Endothelial cell of umbilical vein (primary cell): ENCODE data around the gene CNTD1. TPM values are rescaled to one million over a fixed set of nuclear protein-coding genes. Genes with fewer than 3 reads are reported as not detected.

Experiments
- BruUV-seq: library from RNA; stranded (reverse); fragments of 400-500 nt; replicated peaks from 2 replicates; lab custom pipeline; 2021; lab: Mats Ljungman, UMichigan
- CTCF ChIA-PET: fragments of 300-600, 350-600 bp; sonication (Branson Sonifier 250); formaldehyde crosslinking; loops from one replicate; lab custom pipeline; 2021; ENCODE audit warnings: antibody characterized with exemption, inconsistent platforms; lab: Charles Lee
- POLR2A ChIA-PET: fragments of 300-600, 350-600 bp; sonication (Branson Sonifier 250); formaldehyde crosslinking; loops from one replicate; lab custom pipeline; 2021; ENCODE audit warnings: antibody characterized with exemption, inconsistent platforms; lab: Charles Lee
- DNase-seq: peaks from one replicate; pipeline ENCODE4 v3.0.0-alpha.2; 2011; ENCODE audit warnings: low read depth, low spot score
- FAIRE-seq: peaks from 2 replicates; lab custom pipeline; 2011; peaks lifted over from hg19 to GRCh38; lab: Jason Lieb, UNC
- H2AFZ ChIP-seq: 2 replicates; pipeline ENCODE4 v1.6.0; 2012; ENCODE audit warnings: low read depth, low read length, control low read depth, inconsistent platforms
- H3K27ac ChIP-seq: 2 replicates; pipeline ENCODE4 v1.5.1; 2011; ENCODE audit warnings: low read depth, mild to moderate bottlenecking, control low read depth, low read length, moderate library complexity; ENCODE audit not compliant: insufficient read depth
- H3K27me3 ChIP-seq, 2 experiments: 2 replicates each; pipeline versions ENCODE4 v1.6.0 to v1.6.1; 2011; ENCODE audit warnings: low read length in 2 of 2, mixed read lengths in 1 of 2; ENCODE audit not compliant: control insufficient read depth in 2 of 2, insufficient read depth in 2 of 2
- H3K36me3 ChIP-seq, 2 experiments: 2 replicates in 1 of 2; 3 replicates in 1 of 2; pipeline ENCODE4 v1.5.1; 2011; ENCODE audit warnings: low read length in 2 of 2, mild to moderate bottlenecking in 1 of 2, moderate library complexity in 1 of 2; ENCODE audit not compliant: control insufficient read depth in 2 of 2, insufficient read depth in 2 of 2; ENCODE audit errors: extremely low read depth in 1 of 2
- H3K4me1 ChIP-seq: 3 replicates; pipeline ENCODE4 v1.5.1; 2011; ENCODE audit warnings: mild to moderate bottlenecking, low read length; ENCODE audit not compliant: control insufficient read depth, insufficient read depth; ENCODE audit errors: extremely low read depth
- H3K4me2 ChIP-seq: 2 replicates; pipeline ENCODE4 v1.6.1; 2011; ENCODE audit warnings: low read length, control low read depth, mixed read lengths; ENCODE audit not compliant: insufficient read depth
- H3K4me3 ChIP-seq, 3 experiments: fragments of 200-600 bp in 1 of 3; sonication (generic), shearing (Covaris generic) in 1 of 3; replicated peaks in 1 of 3; 2 replicates each; pipeline ENCODE4 v1.5.1; 2011 to 2016; ENCODE audit warnings: control low read depth in 3 of 3, low read length in 3 of 3, mild to moderate bottlenecking in 2 of 3, inconsistent platforms in 1 of 3, low read depth in 1 of 3, moderate library complexity in 1 of 3; ENCODE audit not compliant: insufficient read depth in 1 of 3
- H3K79me2 ChIP-seq: 2 replicates; pipeline ENCODE4 v1.6.0; 2012; ENCODE audit warnings: low read length, inconsistent platforms; ENCODE audit not compliant: control insufficient read depth, insufficient read depth
- H3K9ac ChIP-seq: replicated peaks from 2 replicates; pipeline ENCODE3; 2011; ENCODE audit warnings: low read length, control low read depth; ENCODE audit not compliant: insufficient read depth; ENCODE audit errors: extremely low read depth
- H3K9me1 ChIP-seq: replicated peaks from 3 replicates; pipeline ENCODE4 v1.6.0; 2011; ENCODE audit warnings: mild to moderate bottlenecking, low read length; ENCODE audit not compliant: control insufficient read depth, insufficient read depth; ENCODE audit errors: extremely low read depth
- H3K9me3 ChIP-seq: replicated peaks from 2 replicates; pipeline ENCODE4 v1.5.1; 2012; ENCODE audit warnings: low read length, inconsistent platforms; ENCODE audit not compliant: control insufficient read depth, insufficient read depth
- H4K20me1 ChIP-seq: replicated peaks from 2 replicates; pipeline ENCODE3; 2011; ENCODE audit warnings: mild to moderate bottlenecking, low read length; ENCODE audit not compliant: control insufficient read depth, insufficient read depth; ENCODE audit errors: extremely low read depth
- EZH2 ChIP-seq: IDR thresholded peaks from 2 replicates; pipeline ENCODE4 v1.6.1; 2012; ENCODE audit warnings: borderline replicate concordance, low read depth, mild to moderate bottlenecking, moderate library complexity, low read length, inconsistent platforms; ENCODE audit not compliant: severe bottlenecking
- FOS ChIP-seq: IDR thresholded peaks from 2 replicates; pipeline ENCODE4 v1.6.1; 2011; ENCODE audit warnings: mild to moderate bottlenecking, low read length, moderate library complexity, borderline replicate concordance; ENCODE audit not compliant: insufficient read depth
- GATA2 ChIP-seq: IDR thresholded peaks from 2 replicates; pipeline ENCODE4 v1.7.0; 2011; ENCODE audit warnings: low read depth, mild to moderate bottlenecking, moderate library complexity, mixed read lengths, low read length; ENCODE audit not compliant: insufficient read length, insufficient read depth
- JUN ChIP-seq: IDR thresholded peaks from 2 replicates; pipeline ENCODE4 v1.6.1; 2011; ENCODE audit warnings: borderline replicate concordance, low read depth; ENCODE audit not compliant: insufficient read length, insufficient read depth
- MYC ChIP-seq: IDR thresholded peaks from one replicate; pipeline ENCODE4 v1.6.1; 2011; ENCODE audit warnings: mild to moderate bottlenecking, low read depth, low read length
- POLR2A ChIP-seq: IDR thresholded peaks from 2 replicates; pipeline ENCODE4 v1.6.1; 2012; ENCODE audit warnings: low read depth, mild to moderate bottlenecking, control low read depth, low read length
- POLR2AphosphoS5 ChIP-seq: IDR thresholded peaks from 2 replicates; pipeline ENCODE4 v1.6.1; 2012; ENCODE audit warnings: low read depth, mild to moderate bottlenecking, control low read depth, low read length, moderate library complexity; ENCODE audit not compliant: insufficient read depth
- dilution Hi-C: fragments of 300-500 bp; cut with MboI; formaldehyde crosslinking; loops from one replicate; pipeline ENCODE4 v1.15.0; 2019; ENCODE audit warnings: low sequenced_read_pairs; ENCODE audit not compliant: extremely low pct_ligation_motif_present
- intact Hi-C: fragments of 100-400 bp; cut with micrococcal nuclease; formaldehyde crosslinking; loops from one replicate; pipeline ENCODE4 v1.10.0; 2022
- polyA plus RNA-seq, 4 experiments: library from polyadenylated mRNA; depleted of rRNA in 3 of 4; stranded (reverse) in 3 of 4; unstranded in 1 of 4; fragments of >200 nt; gene quantifications; 2 replicates each; pipeline versions ENCODE4 v1.2.1 to v1.2.3, GENCODE V29; 2011 to 2012; ENCODE audit warnings: missing spikeins in 1 of 4
- total RNA-seq: library from RNA; stranded (reverse); gene quantifications from 2 replicates; pipeline ENCODE4 v1.2.3, GENCODE V29; 2021
- TF ChIP-seq, protein P1 (sequence below), 2 donors: IDR thresholded peaks; 1 replicate in 1 of 2; 2 replicates in 1 of 2; pipeline ENCODE4 v1.5.1; 2011; ENCODE audit warnings: low read length in 2 of 2, mild to moderate bottlenecking in 2 of 2, moderate library complexity in 2 of 2, control low read depth in 1 of 2, inconsistent platforms in 1 of 2, low read depth in 1 of 2; ENCODE audit not compliant: insufficient read depth in 1 of 2; ENCODE audit errors: extremely low read depth in 1 of 2
- TF ChIP-seq, protein P2 (sequence below): IDR thresholded peaks from 2 replicates; pipeline ENCODE4 v1.6.1; 2011; ENCODE audit not compliant: insufficient read depth, insufficient read length

Gene CNTD1
- total and polyA plus RNA-seq, 2 donors (not counting 3 experiments of a cell fraction or from before 2014, with no cell fraction given) = not detected

DNA sequence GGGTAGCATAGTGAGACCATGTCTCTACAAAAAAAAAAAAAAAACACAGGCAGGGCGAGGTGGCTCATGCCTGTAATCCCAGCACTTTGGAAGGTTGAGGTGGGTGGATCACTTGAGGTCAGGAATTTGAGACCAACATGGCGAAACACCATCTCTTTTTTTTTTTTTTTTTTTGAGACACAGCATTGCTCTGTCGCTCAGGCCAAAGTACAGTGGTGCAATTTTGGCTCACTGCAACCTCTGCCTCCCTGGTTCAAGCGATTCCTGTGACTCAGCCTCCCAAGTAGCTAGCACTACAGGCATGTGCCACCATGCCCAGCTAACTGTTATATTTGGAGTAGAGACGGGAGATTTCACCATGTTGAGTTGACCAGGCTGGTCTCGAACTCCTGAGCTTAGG, 32.5 kb upstream of the CNTD1 start:
- H3K36me3 ChIP-seq = no peaks in the 10 kb centered on the region
- dilution Hi-C loops = no loop called here
- H3K27ac ChIP-seq = no peak overlapping the region
- H3K4me3 ChIP-seq = no peak overlapping the region
- no peak overlapping the region for H3K4me2 ChIP-seq
- H3K27me3 ChIP-seq = no peaks in the 10 kb centered on the region
- no peaks in the 10 kb centered on the region for H3K9me1 ChIP-seq
- FAIRE-seq (no peak), DNase-seq (no peak)
- BruUV-seq = no TSS peak
- ChIA-PET CTCF (no interaction called here), POLR2A (interaction anchor here (0.7 kb wide), 1 partner anchor 16 kb away, joined by 4 read pairs; no protein-coding TSS in a partner anchor)
- H2AFZ ChIP-seq = no peak overlapping the region
- H4K20me1 ChIP-seq = no peaks in the 10 kb centered on the region
- H3K4me1 ChIP-seq = peaks cover 26% of the 10 kb centered on the region
- no peak for TF ChIP-seq EZH2
- TF ChIP-seq FOS = no peak
- TF ChIP-seq, protein P1, sequence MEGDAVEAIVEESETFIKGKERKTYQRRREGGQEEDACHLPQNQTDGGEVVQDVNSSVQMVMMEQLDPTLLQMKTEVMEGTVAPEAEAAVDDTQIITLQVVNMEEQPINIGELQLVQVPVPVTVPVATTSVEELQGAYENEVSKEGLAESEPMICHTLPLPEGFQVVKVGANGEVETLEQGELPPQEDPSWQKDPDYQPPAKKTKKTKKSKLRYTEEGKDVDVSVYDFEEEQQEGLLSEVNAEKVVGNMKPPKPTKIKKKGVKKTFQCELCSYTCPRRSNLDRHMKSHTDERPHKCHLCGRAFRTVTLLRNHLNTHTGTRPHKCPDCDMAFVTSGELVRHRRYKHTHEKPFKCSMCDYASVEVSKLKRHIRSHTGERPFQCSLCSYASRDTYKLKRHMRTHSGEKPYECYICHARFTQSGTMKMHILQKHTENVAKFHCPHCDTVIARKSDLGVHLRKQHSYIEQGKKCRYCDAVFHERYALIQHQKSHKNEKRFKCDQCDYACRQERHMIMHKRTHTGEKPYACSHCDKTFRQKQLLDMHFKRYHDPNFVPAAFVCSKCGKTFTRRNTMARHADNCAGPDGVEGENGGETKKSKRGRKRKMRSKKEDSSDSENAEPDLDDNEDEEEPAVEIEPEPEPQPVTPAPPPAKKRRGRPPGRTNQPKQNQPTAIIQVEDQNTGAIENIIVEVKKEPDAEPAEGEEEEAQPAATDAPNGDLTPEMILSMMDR (IDR thresholded peaks at IDR 0.05; ENCODE audit: extremely low read depth in 1 of 2, insufficient read depth in 1 of 2, low read depth in 1 of 2, low read length in 2 of 2) = no peak
- TF ChIP-seq MYC = no peak
- no peak for TF ChIP-seq GATA2
- no peak for TF ChIP-seq POLR2AphosphoS5
- TF ChIP-seq POLR2A = no peak
- TF ChIP-seq JUN = no peak
- TF ChIP-seq, protein P2, sequence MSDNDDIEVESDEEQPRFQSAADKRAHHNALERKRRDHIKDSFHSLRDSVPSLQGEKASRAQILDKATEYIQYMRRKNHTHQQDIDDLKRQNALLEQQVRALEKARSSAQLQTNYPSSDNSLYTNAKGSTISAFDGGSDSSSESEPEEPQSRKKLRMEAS = no peak
- no peak overlapping the region for H3K9ac ChIP-seq
- intact Hi-C loops = no loop called here
- H3K9me3 ChIP-seq = no peaks in the 10 kb centered on the region
- H3K79me2 ChIP-seq = no peaks in the 10 kb centered on the region
